HG03196 (cell line): ENCODE measurements around the gene GCHFR.

Source experiments
- ATAC-seq: cut with Tn5 transposase; IDR thresholded peaks from one replicate; pipeline ENCODE4 v1.9.1; 2021; ENCODE audit not compliant: unreplicated experiment

Gene GCHFR

GRCh38 chr15:40754883-40755811, 8.7 kb upstream of the GCHFR start, which contains the start of gene RMDN3:
TSS of gene RMDN3 (minus strand) at chr15:40755254. CDS start at chr15:40754783, 471 bp downstream.
- ATAC-seq: peak; percentile 84

DNA sequence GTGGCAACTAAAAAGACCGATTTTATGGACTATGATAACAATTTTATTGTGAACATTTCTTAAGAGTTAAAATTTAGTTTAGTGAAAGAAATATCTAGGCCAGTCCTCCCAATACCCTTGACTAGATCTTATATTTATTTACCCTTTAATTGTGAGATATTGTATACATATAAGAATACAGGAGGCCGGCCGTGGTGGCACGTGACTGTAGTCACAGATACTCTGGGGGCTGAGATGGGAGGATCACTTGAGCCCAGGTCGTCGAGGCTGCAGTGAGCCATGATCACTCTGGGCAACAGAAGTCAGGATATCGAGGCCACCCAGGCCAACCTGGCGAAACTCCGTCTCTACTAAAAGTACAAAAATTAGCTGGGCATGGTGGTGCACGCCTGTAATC, 8.1 kb upstream of the GCHFR start:
- no peak for ATAC-seq

- ATAC-seq: no peak
Measured at GRCh38 chr15:40756938-40757337, 6.9 kb upstream of the GCHFR start.

DNA sequence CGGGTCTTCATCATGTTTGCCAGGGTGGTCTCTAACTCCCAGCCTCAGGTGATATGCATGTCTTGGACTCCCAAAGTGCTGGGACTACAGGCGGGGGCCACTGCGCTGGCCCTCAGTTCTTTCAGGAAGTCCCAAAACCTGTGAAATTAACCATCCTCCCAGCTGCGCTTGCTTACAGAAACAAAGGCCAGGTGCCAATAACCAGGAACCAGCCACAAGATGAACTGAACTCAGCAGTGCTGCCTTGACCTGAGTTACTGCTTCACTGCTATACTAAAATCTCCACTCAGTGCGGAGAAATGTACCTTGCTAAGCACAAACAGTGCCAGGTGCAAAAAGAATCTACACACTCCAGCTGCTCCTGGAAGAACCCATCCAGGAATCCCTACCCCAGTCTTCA, 3.9 kb upstream of the GCHFR start:
- no peak for ATAC-seq

GRCh38 chr15:40762919-40763800, 708 bp upstream of the GCHFR start:
- no peak for ATAC-seq

- ATAC-seq: no peak
Measured at GRCh38 chr15:40764629-40765103, 798 bp downstream of the GCHFR start.

DNA sequence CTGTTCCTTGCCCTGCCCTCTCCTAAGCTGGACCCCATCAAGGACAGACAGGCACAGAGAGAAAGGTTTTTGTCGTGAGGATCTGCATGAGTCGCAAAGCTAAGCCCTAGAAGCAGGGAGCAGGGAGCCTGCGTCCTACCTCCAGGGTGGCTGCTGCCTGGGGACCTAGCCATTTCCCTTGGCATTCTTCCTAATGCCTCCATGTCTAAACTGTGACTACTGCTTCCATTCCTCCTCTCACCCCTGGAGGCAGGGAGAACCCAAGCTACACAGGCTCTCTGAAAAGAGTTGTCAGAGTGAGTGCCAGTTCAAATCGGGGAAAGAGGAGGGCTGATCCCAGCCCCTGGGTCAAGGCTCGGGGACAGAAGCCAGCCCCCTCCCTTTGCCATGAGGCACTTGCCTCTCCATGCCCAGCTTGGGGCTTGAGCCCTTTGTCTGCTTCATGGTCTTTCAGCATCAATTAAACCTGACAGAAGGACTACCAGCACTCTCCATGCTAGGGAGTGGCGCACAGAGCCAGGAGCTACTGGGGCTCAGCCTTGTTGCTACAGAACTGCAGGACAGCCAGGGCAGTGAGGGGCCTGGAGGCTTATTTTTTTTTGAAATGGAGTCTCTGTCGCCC, 2.4 kb downstream of the GCHFR start:
- no peak for ATAC-seq

DNA sequence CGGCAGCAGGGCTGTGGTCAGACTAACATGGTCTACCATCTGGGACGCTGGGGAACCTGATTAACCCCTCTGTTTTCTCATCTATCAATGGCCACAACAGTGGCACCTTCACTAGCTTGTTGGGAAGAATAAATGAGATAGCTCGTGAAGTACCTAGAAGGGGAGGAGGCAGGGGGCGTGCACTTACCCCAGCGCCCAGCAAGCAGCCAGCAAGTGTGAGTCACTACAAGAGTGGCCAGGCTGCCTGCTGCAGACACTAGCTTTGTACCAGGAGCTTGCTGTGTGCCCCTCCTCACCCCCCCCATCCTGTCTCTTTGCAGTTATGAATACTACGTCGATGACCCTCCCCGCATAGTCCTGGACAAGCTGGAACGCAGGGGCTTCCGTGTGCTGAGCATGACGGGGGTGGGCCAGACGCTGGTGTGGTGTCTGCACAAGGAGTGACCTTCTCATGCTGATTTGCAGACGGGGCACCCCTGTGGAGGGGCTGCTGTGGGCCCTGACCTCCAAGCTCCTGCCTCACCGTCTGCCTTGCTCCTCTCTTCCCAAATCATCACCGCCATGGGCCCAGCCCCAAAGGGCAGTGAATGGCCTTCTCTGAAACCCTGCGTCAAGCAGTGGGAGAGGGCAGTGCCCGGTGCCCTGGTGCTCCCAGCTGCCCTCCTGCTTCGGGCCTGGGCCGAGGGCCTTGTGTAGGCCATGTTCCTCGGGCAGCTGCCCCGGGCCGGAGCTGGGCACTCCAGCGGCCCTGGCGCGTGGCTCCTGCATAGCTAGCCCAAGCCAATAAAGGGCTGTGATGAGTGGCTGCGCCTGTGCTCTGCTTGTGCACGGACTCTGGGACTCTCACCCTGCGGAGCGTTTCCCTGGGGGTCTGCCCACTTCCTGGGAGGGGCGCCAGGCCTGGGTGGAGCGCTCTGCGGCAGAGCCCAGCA, 3.3 kb downstream of the GCHFR start:
- no peak for ATAC-seq

GRCh38 chr15:40767838-40768500, 4.1 kb downstream of the GCHFR start:
- ATAC-seq: no peak

- ATAC-seq: no peak
Measured at GRCh38 chr15:40768521-40769273, 4.8 kb downstream of the GCHFR start.

GRCh38 chr15:40769274-40770146, 5.6 kb downstream of the GCHFR start, which contains the start of gene C15orf62:
TSS of gene C15orf62 (plus strand) at chr15:40769980. CDS start at chr15:40770496, 516 bp downstream.
- ATAC-seq: peak; percentile 38

GRCh38 chr15:40770147-40770721, 6.4 kb downstream of the GCHFR start:
- no peak for ATAC-seq

DNA sequence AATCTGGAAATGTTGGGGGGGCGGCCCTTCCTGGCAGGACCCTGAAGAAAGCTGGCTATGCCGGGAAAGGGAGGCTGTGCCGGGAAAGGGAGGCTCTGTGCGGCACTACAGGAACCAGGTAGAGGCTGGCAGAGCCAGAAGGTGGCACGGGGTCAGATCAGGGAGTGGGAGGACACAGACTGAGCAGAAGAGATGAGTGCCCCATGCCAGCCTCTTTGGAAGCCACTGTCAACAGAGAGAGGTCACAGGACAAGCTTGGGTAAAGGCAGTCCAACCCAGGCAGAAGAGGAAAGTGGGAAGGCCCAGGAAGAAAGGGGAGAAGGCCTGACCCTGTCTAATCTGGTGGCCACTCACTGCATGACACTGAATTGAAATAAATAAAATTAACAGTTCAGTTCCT, 7.4 kb downstream of the GCHFR start:
- no peak for ATAC-seq

DNA sequence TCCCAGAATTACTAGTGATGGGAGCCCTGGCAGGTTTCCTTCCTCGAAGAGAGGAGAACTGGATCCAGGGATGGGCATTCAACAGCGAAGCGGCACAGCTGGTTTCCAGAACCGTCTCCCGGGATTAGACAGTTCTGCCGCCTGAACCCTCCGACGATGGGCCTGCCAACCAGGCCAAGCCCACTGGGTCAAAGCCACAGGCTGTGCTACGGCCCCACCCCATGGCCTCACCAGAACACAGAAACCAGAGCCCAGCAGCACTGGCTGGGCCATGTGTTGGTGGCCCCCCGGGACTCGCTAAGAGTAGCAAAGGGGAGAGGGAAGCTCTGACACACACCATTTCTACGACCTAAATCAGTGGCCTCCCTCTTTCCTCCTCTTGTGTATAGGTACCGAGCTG, 8.1 kb downstream of the GCHFR start:
- ATAC-seq: no peak

DNA sequence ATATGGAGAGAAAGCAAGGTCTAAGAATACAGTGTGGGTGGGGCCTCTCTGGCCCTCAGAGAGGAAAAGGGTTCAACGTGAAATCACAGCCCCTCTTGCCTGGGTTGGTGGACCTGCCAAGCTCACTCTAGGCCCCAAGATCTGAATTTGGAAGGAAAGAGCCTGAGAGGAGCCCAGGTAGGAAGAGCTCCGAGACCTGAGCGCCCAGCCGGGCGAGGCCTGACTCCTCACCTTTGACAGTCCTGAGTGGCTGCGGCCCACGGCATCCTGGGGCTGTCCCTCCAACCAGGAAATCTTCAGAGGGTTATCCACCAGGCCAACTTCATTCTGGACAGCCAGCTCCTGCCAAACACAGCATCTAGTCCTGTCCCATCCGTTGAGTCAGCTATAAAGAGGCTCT, 9.6 kb downstream of the GCHFR start:
- ATAC-seq: no peak

- ATAC-seq: no peak
Measured at GRCh38 chr15:40773902-40774301, 10.0 kb downstream of the GCHFR start.

- no peak for ATAC-seq
Measured at GRCh38 chr15:40775007-40775406, 11.1 kb downstream of the GCHFR start.
